Measurements from ENCODE around the gene TGFBR2. TPM values are rescaled to one million over a fixed set of nuclear protein-coding genes. Genes with fewer than 3 reads are reported as not detected.
A peak's percentile ranks its signal among the peaks of the same experiment; 100 is the strongest.

Gene TGFBR2
- total RNA-seq, 1 donor from 2014 or later, result 68.7 TPM

- no peak overlapping the region for H3K4me3 Mint-ChIP-seq (ENCODE audit: unreplicated experiment)
- H3K4me1 Mint-ChIP-seq (ENCODE audit: unreplicated experiment), result peaks cover 74% of the 10 kb centered on the region
- no peak for TF ChIP-seq CTCF (IDR thresholded peaks at IDR 0.05; ENCODE audit: unreplicated experiment)
- no peaks in the 10 kb centered on the region for H3K9me3 Mint-ChIP-seq (ENCODE audit: unreplicated experiment)
- DNase-seq (ENCODE audit: low spot score), result no peak
- H3K36me3 Mint-ChIP-seq (ENCODE audit: low read depth, unreplicated experiment), result peaks cover 52% of the 10 kb centered on the region
- no peak overlapping the region for H3K27ac Mint-ChIP-seq (ENCODE audit: unreplicated experiment)
- peaks cover 5% of the 10 kb centered on the region for H3K27me3 Mint-ChIP-seq (ENCODE audit: unreplicated experiment)
Observed at GRCh38 chr3:30684356-30684755, 78.0 kb downstream of the TGFBR2 start.

GRCh38 chr3:30685267-30685667, 78.9 kb downstream of the TGFBR2 start:
- no peak for TF ChIP-seq CTCF (IDR thresholded peaks at IDR 0.05; ENCODE audit: unreplicated experiment)
- Mint-ChIP-seq H3K27me3 (ENCODE audit: unreplicated experiment) (peaks cover 5% of the 10 kb centered on the region), H3K4me3 (ENCODE audit: unreplicated experiment) (no peak overlapping the region), H3K4me1 (ENCODE audit: unreplicated experiment) (peaks cover 71% of the 10 kb centered on the region), H3K9me3 (ENCODE audit: unreplicated experiment) (no peaks in the 10 kb centered on the region), H3K27ac (ENCODE audit: unreplicated experiment) (no peak overlapping the region), H3K36me3 (ENCODE audit: low read depth, unreplicated experiment) (peaks cover 55% of the 10 kb centered on the region)
- DNase-seq (ENCODE audit: low spot score), result no peak

GRCh38 chr3:30686176-30686575, 79.8 kb downstream of the TGFBR2 start:
- no peak for TF ChIP-seq CTCF (IDR thresholded peaks at IDR 0.05; ENCODE audit: unreplicated experiment)
- peaks cover 71% of the 10 kb centered on the region for H3K4me1 Mint-ChIP-seq (ENCODE audit: unreplicated experiment)
- no peak for DNase-seq (ENCODE audit: low spot score)
- no peak overlapping the region for H3K27ac Mint-ChIP-seq (ENCODE audit: unreplicated experiment)
- H3K9me3 Mint-ChIP-seq (ENCODE audit: unreplicated experiment), result no peaks in the 10 kb centered on the region
- H3K4me3 Mint-ChIP-seq (ENCODE audit: unreplicated experiment), result no peak overlapping the region
- H3K36me3 Mint-ChIP-seq (ENCODE audit: low read depth, unreplicated experiment), result peaks cover 53% of the 10 kb centered on the region
- no peaks in the 10 kb centered on the region for H3K27me3 Mint-ChIP-seq (ENCODE audit: unreplicated experiment)

GRCh38 chr3:30686799-30687198, 80.4 kb downstream of the TGFBR2 start:
- Mint-ChIP-seq H3K4me3 (ENCODE audit: unreplicated experiment) (no peak overlapping the region), H3K4me1 (ENCODE audit: unreplicated experiment) (peaks cover 65% of the 10 kb centered on the region), H3K27ac (ENCODE audit: unreplicated experiment) (no peak overlapping the region), H3K36me3 (ENCODE audit: low read depth, unreplicated experiment) (peaks cover 51% of the 10 kb centered on the region), H3K27me3 (ENCODE audit: unreplicated experiment) (no peaks in the 10 kb centered on the region), H3K9me3 (ENCODE audit: unreplicated experiment) (no peaks in the 10 kb centered on the region)
- DNase-seq (ENCODE audit: low spot score), result no peak
- no peak for TF ChIP-seq CTCF (IDR thresholded peaks at IDR 0.05; ENCODE audit: unreplicated experiment)

GRCh38 chr3:30687930-30688570, 81.6 kb downstream of the TGFBR2 start:
- Mint-ChIP-seq H3K27me3 (ENCODE audit: unreplicated experiment) (no peaks in the 10 kb centered on the region), H3K27ac (ENCODE audit: unreplicated experiment) (peak overlapping the region; percentile 23), H3K4me3 (ENCODE audit: unreplicated experiment) (peak overlapping the region; percentile 66), H3K9me3 (ENCODE audit: unreplicated experiment) (no peaks in the 10 kb centered on the region), H3K36me3 (ENCODE audit: low read depth, unreplicated experiment) (peaks cover 57% of the 10 kb centered on the region), H3K4me1 (ENCODE audit: unreplicated experiment) (peaks cover 56% of the 10 kb centered on the region)
- TF ChIP-seq CTCF (IDR thresholded peaks at IDR 0.05; ENCODE audit: unreplicated experiment), result no peak
- no peak for DNase-seq (ENCODE audit: low spot score)
